ENCODE results near the gene PEMT.
A peak's percentile ranks its signal among the peaks of the same experiment; 100 is the strongest.

PEMT gene

GRCh38 chr17:17598003-17598402, 6.5 kb upstream of the PEMT start:
- H3K27me3 ChIP-seq (replicated peaks; ENCODE audit: insufficient read depth, low read length) = no peaks in the 10 kb centered on the region
- TF ChIP-seq, protein P1, sequence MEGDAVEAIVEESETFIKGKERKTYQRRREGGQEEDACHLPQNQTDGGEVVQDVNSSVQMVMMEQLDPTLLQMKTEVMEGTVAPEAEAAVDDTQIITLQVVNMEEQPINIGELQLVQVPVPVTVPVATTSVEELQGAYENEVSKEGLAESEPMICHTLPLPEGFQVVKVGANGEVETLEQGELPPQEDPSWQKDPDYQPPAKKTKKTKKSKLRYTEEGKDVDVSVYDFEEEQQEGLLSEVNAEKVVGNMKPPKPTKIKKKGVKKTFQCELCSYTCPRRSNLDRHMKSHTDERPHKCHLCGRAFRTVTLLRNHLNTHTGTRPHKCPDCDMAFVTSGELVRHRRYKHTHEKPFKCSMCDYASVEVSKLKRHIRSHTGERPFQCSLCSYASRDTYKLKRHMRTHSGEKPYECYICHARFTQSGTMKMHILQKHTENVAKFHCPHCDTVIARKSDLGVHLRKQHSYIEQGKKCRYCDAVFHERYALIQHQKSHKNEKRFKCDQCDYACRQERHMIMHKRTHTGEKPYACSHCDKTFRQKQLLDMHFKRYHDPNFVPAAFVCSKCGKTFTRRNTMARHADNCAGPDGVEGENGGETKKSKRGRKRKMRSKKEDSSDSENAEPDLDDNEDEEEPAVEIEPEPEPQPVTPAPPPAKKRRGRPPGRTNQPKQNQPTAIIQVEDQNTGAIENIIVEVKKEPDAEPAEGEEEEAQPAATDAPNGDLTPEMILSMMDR (IDR thresholded peaks at IDR 0.05; ENCODE audit: low read length) = no peak
- TF ChIP-seq EZH2 (optimal IDR thresholded peaks at IDR 0.05; ENCODE audit: low read depth, low read length) (no peak), EZH2phosphoT487 (IDR thresholded peaks at IDR 0.05; ENCODE audit: low read length) (no peak)
- no peak overlapping the region for H3K27ac ChIP-seq (ENCODE audit: low read length)
- no peak overlapping the region for H2AFZ ChIP-seq (ENCODE audit: low read length)
- DNase-seq = no peak
- H3K4me1 ChIP-seq (ENCODE audit: low read length) = no peaks in the 10 kb centered on the region
- no peaks in the 10 kb centered on the region for H3K9me3 ChIP-seq (replicated peaks; ENCODE audit: insufficient read depth, low read length)
- H3K9ac ChIP-seq (ENCODE audit: low read length) = no peak overlapping the region
- no peak overlapping the region for H3K4me2 ChIP-seq (ENCODE audit: low read depth, low read length)
- no peak overlapping the region for H3K4me3 ChIP-seq (ENCODE audit: low read length)
- 0 out of 2 replicates have a peak, but pooled peaks cover 3% of the 10 kb centered on the region for H3K79me2 ChIP-seq (ENCODE audit: low read length)
- H3K36me3 ChIP-seq (replicated peaks; ENCODE audit: insufficient read depth, low read length) = no peaks in the 10 kb centered on the region
- no peaks in the 10 kb centered on the region for H3K9me2 ChIP-seq (replicated peaks; ENCODE audit: insufficient read depth, low read length)
- H4K20me1 ChIP-seq (ENCODE audit: insufficient read depth, low read length) = no peaks in the 10 kb centered on the region
- no peaks in the 10 kb centered on the region for H3F3A ChIP-seq (ENCODE audit: insufficient read depth, low read length)

DNA sequence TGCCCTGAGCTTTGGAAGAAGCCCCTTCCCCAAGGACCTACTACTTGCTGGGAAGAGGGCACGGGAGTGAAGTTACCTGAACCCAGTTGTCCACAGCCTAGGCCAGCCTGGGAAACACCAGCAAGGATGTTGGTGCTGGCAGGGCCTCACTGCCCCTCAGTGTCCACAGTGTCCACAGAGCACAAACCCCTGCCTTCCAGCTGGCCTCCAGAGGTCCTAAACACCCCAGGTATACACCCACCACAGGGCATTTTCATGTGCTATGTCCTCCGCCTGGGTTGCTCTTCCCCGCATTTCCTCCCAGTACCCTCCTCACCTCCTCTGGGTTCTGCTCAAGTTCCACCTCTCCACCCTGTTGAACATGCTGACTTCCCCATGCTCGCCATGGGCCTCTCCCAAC, 4.2 kb upstream of the PEMT start:
- no peaks in the 10 kb centered on the region for H3K36me3 ChIP-seq (replicated peaks; ENCODE audit: insufficient read depth, low read length)
- TF ChIP-seq EZH2phosphoT487 (IDR thresholded peaks at IDR 0.05; ENCODE audit: low read length) (no peak), EZH2 (optimal IDR thresholded peaks at IDR 0.05; ENCODE audit: low read depth, low read length) (no peak)
- TF ChIP-seq, protein P1 (IDR thresholded peaks at IDR 0.05; ENCODE audit: low read length) = no peak
- no peak overlapping the region for H2AFZ ChIP-seq (ENCODE audit: low read length)

GRCh38 chr17:17593222-17593620, 1.7 kb upstream of the PEMT start:
- no peak overlapping the region for H3K4me3 ChIP-seq (ENCODE audit: low read length)
- peak overlapping the region; percentile 89; the same call in 1 of the 2 replicates for H3K4me2 ChIP-seq (ENCODE audit: low read depth, low read length)
- H3F3A ChIP-seq (ENCODE audit: insufficient read depth, low read length) = no peaks in the 10 kb centered on the region; the same call in 1 of the 2 replicates

More for the DNA sequence above, 4.2 kb upstream of the PEMT start:
- Histone ChIP-seq H3K4me1 (ENCODE audit: low read length) (no peaks in the 10 kb centered on the region), H3K9me3 (replicated peaks; ENCODE audit: insufficient read depth, low read length) (no peaks in the 10 kb centered on the region), H3K4me2 (ENCODE audit: low read depth, low read length) (no peak overlapping the region), H4K20me1 (ENCODE audit: insufficient read depth, low read length) (no peaks in the 10 kb centered on the region), H3K9ac (ENCODE audit: low read length) (no peak overlapping the region), H3K27me3 (replicated peaks; ENCODE audit: insufficient read depth, low read length) (no peaks in the 10 kb centered on the region), H3K79me2 (ENCODE audit: low read length) (peaks cover 16% of the 10 kb centered on the region; the same call in 1 of the 2 replicates), H3F3A (ENCODE audit: insufficient read depth, low read length) (no peaks in the 10 kb centered on the region; the same call in 1 of the 2 replicates), H3K9me2 (replicated peaks; ENCODE audit: insufficient read depth, low read length) (no peaks in the 10 kb centered on the region), H3K4me3 (ENCODE audit: low read length) (no peak overlapping the region), H3K27ac (ENCODE audit: low read length) (no peak overlapping the region)
- no peak for DNase-seq

More at GRCh38 chr17:17593222-17593620, 1.7 kb upstream of the PEMT start:
- Histone ChIP-seq H3K9me3 (replicated peaks; ENCODE audit: insufficient read depth, low read length) (no peaks in the 10 kb centered on the region), H2AFZ (ENCODE audit: low read length) (no peak overlapping the region), H3K9ac (ENCODE audit: low read length) (no peak overlapping the region), H3K4me1 (ENCODE audit: low read length) (no peaks in the 10 kb centered on the region), H3K27me3 (replicated peaks; ENCODE audit: insufficient read depth, low read length) (no peaks in the 10 kb centered on the region), H3K9me2 (replicated peaks; ENCODE audit: insufficient read depth, low read length) (no peaks in the 10 kb centered on the region), H3K79me2 (ENCODE audit: low read length) (peaks cover 16% of the 10 kb centered on the region; the same call in 1 of the 2 replicates), H3K36me3 (replicated peaks; ENCODE audit: insufficient read depth, low read length) (no peaks in the 10 kb centered on the region), H4K20me1 (ENCODE audit: insufficient read depth, low read length) (no peaks in the 10 kb centered on the region), H3K27ac (ENCODE audit: low read length) (no peak overlapping the region)
- TF ChIP-seq EZH2 (optimal IDR thresholded peaks at IDR 0.05; ENCODE audit: low read depth, low read length) = no peak
- TF ChIP-seq, protein P1 (IDR thresholded peaks at IDR 0.05; ENCODE audit: low read length) = no peak
- no peak for TF ChIP-seq EZH2phosphoT487 (IDR thresholded peaks at IDR 0.05; ENCODE audit: low read length)
- no peak for DNase-seq

All from MM.1S (cell line).